ENCODE data around the gene ATP9A. TPM values are rescaled to one million over a fixed set of nuclear protein-coding genes. Genes with fewer than 3 reads are reported as not detected.

Gene ATP9A
- total RNA-seq, 1 experiment from 2014 or later = 17.2 TPM

GRCh38 chr20:51715163-51715855 lies 52.9 kb downstream of the ATP9A start:
- in situ Hi-C loops (cut with HindIII; ENCODE audit: low pct_unique_long_range_greater_than_20kb, low sequenced_read_pairs) = no loop called here
- DNase-seq (ENCODE audit: low read depth, low spot score) = no peak

- no peak for DNase-seq (ENCODE audit: low read depth, low spot score)
- in situ Hi-C loops (cut with HindIII; ENCODE audit: low pct_unique_long_range_greater_than_20kb, low sequenced_read_pairs) = no loop called here
These were observed 55.0 kb downstream of the ATP9A start for GRCh38 chr20:51713213-51713598.

DNA sequence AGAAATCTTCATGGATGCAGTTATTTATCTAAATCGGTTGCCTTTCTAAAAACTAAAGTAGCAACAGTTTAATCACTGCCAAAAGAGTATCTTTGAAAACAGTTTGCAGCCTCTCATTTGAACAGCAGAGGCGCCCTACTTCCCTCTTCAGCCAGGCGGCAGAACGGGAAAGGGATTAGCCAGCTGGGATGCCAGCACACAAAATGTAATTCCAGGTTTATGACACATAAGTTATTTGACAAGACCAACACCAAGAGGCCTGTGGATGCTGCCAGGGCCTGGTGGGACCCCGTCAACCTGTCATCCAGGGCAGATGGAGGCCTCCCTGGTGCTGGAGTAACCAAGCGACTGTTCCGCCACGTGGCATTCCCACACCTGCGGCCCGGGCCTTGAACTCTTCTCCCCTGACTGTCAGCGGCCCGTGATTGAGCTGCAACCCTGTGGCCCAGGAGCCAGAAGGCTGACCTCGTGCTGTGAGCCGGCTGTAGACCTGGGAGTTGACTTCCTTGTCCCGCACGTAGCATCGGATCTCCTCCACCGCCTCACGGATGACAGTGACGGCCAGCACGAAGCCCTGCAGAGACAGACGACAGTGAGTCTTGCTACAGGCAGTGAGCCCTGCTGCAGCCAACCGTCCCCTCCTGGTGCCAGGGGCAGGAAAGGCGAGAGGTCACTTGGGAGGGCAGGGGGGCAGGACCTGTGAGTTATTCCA lies 55.5 kb downstream of the ATP9A start:
- in situ Hi-C loops (cut with HindIII; ENCODE audit: low pct_unique_long_range_greater_than_20kb, low sequenced_read_pairs) = no loop called here
- no peak for DNase-seq (ENCODE audit: low read depth, low spot score)

DNA sequence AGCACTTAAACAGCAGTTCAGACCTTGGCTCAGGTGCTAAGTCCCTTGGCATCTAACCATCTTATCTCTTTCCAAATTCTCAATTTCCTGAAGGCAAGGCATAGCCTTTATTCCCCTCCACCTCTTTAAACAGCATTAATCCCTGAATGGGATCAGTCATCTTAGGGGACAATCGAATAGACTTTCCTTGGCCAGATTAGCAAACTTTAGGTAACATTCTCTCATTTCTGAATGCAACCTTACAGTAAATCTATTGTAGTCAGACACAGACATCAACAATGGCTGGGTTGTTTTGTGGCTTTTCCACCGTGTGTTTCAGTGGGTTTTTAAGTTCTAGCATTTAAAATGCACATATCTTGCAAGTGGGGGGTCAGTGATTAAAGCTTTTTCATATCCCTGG lies 56.8 kb downstream of the ATP9A start:
- in situ Hi-C loops (cut with HindIII; ENCODE audit: low pct_unique_long_range_greater_than_20kb, low sequenced_read_pairs) = no loop called here
- DNase-seq (ENCODE audit: low read depth, low spot score) = peak; percentile 58

DNA sequence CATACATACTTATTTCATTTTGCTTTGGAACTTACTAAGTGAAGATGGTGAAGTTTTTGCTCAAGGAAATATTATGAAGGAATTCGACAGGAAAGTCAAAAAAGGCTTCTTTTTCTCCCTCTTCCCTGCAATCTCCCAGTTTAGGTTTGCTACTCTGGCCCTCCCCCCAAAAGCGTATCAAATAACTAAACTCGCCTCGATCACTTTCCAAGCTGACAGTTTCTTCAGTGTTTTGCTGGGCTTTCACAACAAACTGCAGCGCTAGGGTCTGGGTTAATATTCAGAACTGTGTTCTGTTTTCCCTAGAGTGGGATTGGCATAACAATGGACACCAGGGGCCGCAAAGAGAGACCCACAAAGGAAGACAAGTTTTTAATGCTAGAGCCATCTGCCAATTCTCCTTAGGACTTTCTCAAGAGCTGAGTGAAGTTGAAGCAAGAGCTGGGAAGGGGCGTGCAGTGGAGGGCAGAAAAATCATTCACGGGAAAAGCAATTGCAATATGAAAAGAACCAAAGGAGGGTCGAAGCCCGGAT lies 57.8 kb downstream of the ATP9A start:
- DNase-seq (ENCODE audit: low read depth, low spot score) = no peak
- in situ Hi-C loops (cut with HindIII; ENCODE audit: low pct_unique_long_range_greater_than_20kb, low sequenced_read_pairs) = no loop called here

GRCh38 chr20:51705400-51705799 lies 62.8 kb downstream of the ATP9A start:
- in situ Hi-C loops (cut with HindIII; ENCODE audit: low pct_unique_long_range_greater_than_20kb, low sequenced_read_pairs) = no loop called here
- DNase-seq (ENCODE audit: low read depth, low spot score) = no peak

GRCh38 chr20:51703400-51704287 lies 64.5 kb downstream of the ATP9A start:
- in situ Hi-C loops (cut with HindIII; ENCODE audit: low pct_unique_long_range_greater_than_20kb, low sequenced_read_pairs) = no loop called here
- DNase-seq (ENCODE audit: low read depth, low spot score) = no peak

DNA sequence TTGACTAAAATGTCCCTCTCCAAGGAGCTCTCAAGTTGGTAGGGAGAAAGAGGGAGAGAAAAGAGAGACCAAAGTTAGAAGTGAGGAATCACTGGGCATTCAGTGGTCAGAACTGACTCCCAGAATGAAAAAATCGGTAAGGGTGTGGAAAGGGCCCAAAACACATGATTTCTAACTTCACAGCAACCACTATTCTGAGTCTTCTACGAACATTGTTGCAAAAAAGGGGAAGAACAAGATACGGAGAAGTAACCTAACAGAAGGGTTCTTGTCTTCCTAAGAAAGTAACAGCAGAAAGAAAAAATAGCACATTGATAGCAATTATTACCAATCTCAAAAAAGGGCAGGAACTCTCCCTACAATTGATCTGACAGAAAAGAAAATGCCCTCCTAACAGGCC lies 65.6 kb downstream of the ATP9A start:
- in situ Hi-C loops (cut with HindIII; ENCODE audit: low pct_unique_long_range_greater_than_20kb, low sequenced_read_pairs) = no loop called here
- DNase-seq (ENCODE audit: low read depth, low spot score) = peak; percentile 29

DNA sequence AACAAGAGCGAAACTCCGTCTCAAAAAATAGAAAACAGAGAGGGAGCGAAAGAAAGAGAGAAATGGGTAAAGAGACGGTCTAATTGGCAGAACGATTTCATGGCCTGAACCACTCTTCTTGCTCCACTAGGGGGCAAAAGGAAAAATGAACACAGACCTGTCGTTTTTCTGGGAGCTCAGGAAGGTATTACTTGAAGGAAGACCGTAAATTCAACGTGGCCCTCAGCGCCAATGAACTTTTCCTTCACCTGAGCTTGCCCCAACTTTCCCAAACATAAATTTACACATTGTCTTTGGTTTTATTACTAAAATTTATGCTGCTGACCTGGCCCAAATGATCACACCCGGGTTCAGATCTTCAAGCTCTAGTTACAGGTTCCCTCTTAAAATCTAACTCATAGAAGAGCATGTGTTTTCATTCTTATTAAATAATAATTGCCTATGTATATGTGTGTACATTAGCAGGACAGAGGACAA lies 67.3 kb downstream of the ATP9A start:
- DNase-seq (ENCODE audit: low read depth, low spot score) = peak; percentile 79
- in situ Hi-C loops (cut with HindIII; ENCODE audit: low pct_unique_long_range_greater_than_20kb, low sequenced_read_pairs) = no loop called here

DNA sequence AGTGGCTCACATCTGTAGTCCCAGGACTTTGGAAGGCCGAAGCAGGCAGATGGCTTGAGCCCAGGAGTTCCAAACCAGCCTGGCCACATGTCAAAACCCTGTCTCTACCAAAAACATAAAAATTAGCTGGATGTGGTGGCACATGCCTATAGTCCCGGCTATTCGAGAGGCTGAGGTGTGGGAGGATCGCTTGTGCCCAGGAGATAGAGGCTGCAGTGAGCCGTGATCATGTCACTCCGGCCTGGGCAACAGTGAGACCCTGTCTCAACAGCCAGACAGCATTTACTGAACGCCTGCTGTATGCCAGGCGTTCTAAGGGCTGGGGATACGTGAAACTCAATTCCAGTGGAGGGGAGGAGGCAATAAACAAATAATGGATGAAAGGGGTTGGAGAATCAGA lies 69.9 kb downstream of the ATP9A start:
- in situ Hi-C loops (cut with HindIII; ENCODE audit: low pct_unique_long_range_greater_than_20kb, low sequenced_read_pairs) = no loop called here

DNA sequence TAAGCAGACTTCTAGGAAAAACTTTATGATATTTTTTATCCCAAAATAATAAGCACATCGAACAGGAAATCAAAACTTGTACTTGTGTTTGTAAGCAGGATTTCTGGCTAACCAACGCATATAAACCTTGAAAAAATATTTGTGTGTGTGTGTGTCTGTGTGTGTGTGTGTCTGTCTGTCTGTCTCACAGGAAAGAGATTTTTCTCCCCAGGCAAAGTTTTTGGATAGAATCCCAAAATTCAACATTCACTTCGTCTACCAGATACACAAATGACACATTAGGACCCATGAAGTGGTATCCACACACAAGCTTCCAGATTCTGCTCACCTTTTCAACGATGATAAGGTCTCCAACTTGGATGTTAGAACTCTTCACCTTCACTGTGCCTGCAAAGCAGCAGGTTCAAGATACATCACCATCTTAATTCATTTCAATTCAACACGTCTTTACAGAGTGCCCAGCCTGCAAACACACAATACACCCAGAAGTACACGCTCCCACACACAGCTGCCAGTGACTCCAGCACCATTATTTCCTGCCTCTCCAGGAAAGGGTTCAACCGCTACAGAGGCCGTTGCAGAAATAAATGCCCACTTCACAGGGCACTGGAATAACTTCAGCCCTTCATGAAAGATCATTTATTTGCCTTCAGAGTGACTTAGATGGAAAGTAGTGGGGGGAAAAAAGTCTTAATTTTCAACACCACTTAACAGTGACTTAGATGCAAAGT lies 70.9 kb downstream of the ATP9A start:
- in situ Hi-C loops (cut with HindIII; ENCODE audit: low pct_unique_long_range_greater_than_20kb, low sequenced_read_pairs) = no loop called here

More for the DNA sequence above, 69.9 kb downstream of the ATP9A start:
- DNase-seq (ENCODE audit: low read depth, low spot score) = no peak

GRCh38 chr20:51696304-51697071 lies 71.7 kb downstream of the ATP9A start:
- in situ Hi-C loops (cut with HindIII; ENCODE audit: low pct_unique_long_range_greater_than_20kb, low sequenced_read_pairs) = no loop called here
- no peak for DNase-seq (ENCODE audit: low read depth, low spot score)

More for the DNA sequence above, 70.9 kb downstream of the ATP9A start:
- DNase-seq (ENCODE audit: low read depth, low spot score) = no peak

DNA sequence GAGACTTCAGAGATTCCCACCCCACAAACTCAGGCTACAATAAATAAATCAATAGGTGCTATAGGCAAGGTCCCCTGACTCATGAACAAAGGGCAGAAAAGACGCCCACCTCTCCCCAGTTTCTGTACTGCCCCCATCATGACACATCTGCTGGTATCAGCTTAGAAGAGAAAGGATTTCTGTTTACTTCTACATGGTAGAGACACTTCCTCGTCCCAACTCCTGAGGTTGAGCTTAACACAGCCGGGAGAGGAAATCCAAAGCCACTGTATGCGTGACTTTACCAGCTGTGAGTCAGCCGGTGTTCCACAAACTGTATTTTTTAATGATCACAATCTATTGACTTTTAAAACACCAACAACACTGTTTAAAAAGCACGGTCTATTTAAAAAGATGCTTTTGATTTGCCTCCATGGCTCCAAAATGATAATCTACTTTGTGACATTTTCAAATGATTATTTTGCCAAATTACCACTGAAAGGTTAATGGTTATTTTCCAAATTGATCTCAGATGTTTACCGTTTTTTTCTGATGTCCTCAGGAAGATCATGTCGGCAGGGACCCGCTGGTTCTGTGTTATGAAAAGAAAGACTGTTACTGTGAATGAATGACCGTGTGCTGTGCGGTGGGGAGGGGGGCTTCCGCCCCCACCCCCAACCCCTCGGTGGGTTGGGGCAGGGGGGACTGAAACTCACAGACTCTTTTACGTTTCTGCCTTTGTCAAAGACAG lies 72.5 kb downstream of the ATP9A start:
- in situ Hi-C loops (cut with HindIII; ENCODE audit: low pct_unique_long_range_greater_than_20kb, low sequenced_read_pairs) = no loop called here
- peak; percentile 26 for DNase-seq (ENCODE audit: low read depth, low spot score)

- no peak for DNase-seq (ENCODE audit: low read depth, low spot score)
- in situ Hi-C loops (cut with HindIII; ENCODE audit: low pct_unique_long_range_greater_than_20kb, low sequenced_read_pairs) = no loop called here
These were observed 75.3 kb downstream of the ATP9A start for GRCh38 chr20:51692806-51693400.

DNA sequence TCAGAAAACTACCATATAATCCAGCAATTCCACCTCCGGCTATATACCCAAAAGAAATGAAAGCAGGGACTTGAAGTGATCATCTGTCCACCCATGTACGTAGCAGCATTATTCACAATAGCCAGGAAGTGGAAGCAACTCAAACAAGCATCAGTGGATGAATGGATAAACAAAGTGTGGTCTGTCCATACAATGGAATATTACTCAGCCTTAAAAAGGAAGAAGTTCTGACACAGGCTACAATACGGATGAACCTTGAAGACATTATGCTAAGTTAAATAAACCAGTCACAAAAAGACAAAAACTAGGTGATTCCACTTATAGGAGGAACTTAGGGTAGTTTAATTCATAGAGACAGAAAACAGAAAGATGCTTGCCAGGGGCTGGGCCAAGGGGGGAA lies 76.5 kb downstream of the ATP9A start:
- no peak for DNase-seq (ENCODE audit: low read depth, low spot score)
- in situ Hi-C loops (cut with HindIII; ENCODE audit: low pct_unique_long_range_greater_than_20kb, low sequenced_read_pairs) = no loop called here

Measured in SK-MEL-5 (cell line).